ENCODE measurements around the gene KCTD5.
A peak's percentile ranks its signal among the peaks of the same experiment; 100 is the strongest.

KCTD5 gene

GRCh38 chr16:2752850-2753732, 70.8 kb downstream of the KCTD5 start:
- peak; percentile 92 for DNase-seq

GRCh38 chr16:2753733-2754020, 71.4 kb downstream of the KCTD5 start:
- peak; percentile 31 for DNase-seq

GRCh38 chr16:2755158-2755557, 72.8 kb downstream of the KCTD5 start:
- no peak for DNase-seq

GRCh38 chr16:2756288-2757015, 74.1 kb downstream of the KCTD5 start:
- no peak for DNase-seq

GRCh38 chr16:2757344-2757743, 75.0 kb downstream of the KCTD5 start:
- DNase-seq: no peak
